NK-92 (cell line): ENCODE results near the gene EDC3.
"Not testable (repeated sequence)": the region's sequence is repeated elsewhere in the genome, so short reads cannot be mapped to it uniquely, and the experiment has no call there.

Experiments
- DNase-seq: peaks from one replicate; lab custom pipeline; 2025; ENCODE audit not compliant: unreplicated experiment; lab: John Stamatoyannopoulos, UW

EDC3 gene

DNA sequence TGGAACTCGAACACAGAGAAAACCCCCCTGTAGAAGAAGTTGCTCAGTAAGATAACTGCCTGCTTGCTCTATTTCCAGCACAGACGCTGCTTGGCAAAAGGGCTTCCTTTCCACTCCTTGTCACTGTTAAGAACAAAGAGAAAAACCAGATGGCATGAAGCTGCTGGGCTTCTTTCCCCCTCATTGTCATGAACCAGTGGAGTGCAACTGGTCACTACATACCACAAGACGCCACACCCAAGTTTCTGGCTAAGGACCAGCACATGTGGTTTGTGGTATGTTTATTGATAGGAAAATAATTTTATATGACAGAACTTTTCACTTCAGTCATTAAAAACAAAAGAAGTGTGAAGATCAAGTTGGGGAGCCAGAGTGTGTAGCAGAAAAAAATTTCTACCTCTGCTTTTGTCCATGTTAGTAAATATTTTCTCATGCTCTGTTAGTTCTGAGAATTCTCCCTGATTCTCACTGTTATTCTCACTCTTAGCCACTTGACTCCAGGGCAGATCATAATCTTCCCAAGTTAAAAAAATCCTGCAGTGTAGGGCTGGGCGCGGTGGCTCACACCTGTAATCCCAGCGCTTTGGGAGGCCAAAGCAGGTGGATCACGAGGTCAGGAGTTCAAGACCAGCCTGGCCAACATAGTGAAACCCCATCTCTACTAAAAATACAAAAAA, 42.3 kb downstream of the EDC3 start:
- DNase-seq: no peak

DNA sequence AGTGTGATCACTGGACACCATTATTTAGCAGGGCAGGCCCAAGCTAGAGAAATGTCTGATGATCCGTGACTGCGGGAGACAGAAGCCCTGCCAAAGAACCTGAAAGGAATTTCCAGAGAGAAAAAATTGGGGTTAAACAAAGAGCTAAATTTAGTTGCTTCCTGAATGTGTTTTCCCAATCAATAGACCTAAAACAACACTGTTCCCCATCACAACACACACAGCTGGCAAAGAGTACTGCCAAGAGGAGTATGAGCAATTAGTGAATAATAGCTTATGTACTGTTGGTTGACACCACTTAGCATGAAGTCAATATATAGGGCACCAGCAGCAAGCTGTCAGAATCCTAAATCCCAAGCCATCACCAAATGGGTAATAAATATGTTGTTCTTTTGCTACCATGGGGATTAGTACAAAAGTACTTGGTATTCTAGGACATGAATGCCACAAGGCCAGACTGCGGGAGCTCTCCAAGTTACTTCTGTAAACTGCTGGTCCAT, 44.5 kb downstream of the EDC3 start:
- DNase-seq: no peak

DNA sequence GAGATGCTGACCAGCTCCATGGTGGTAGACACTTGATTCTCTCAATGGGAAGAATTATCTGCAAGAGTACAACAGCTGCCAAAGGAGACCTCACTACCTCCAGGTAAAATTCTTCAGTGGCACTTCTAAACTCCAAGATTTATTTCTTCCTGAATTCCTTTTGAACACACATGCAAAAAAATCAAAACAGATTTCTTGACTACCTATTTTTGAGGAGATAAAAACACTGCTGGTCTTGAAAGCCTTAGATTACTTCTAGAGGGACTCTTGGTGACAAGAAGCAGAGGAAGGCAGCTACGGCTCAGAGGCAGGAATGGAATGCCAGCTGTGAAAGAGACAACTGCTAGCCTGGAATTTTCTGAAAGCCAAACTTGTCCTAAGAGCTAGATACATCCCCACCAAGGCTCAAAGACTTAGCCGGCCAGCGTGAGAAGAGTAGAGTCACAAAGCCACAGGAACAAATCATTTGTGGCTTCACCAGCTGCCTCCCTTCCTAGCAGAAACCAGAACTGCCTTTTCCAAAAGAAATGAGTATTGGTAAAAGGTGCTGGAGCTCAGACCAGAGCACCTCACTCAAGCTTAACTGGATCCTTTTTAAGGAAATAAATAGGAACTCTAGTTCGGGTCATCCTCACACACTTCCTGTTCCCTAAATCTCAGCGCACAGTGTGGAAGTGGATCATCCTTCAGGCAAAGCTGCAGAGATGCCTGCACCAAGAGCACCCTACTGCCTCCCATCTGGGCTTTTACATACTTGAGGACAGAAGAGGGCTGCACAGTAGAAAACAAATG, 47.6 kb downstream of the EDC3 start:
- DNase-seq: no peak

GRCh38 chr15:74646480-74646879, 49.3 kb downstream of the EDC3 start:
- no peak for DNase-seq

DNA sequence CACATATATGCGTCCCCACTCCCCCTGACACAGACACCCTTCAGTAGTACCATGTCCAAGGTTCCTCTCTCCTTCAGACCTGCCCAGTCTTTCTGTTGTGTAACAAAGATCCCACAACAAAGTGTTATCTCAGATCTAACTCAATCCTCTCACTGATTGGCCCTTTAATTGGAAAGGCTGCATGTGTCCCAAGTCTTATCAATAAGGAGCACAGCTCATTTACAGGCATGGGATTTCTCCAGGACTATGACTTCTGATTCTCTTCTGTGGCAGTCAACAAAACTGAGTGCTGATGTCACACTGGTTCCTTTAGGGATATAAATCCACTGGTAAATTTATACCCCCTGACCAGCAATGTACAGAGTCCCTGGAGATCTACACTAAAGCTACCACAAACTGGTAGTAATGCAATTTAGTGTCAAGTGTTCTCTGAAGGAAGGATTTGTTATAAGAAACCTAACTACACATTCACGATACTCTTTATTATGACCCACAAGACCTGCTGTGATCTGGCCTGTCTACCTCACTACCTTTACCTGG, 52.1 kb downstream of the EDC3 start:
- DNase-seq: no peak

- no peak for DNase-seq
Observed at GRCh38 chr15:74642734-74643664, 52.8 kb downstream of the EDC3 start.

GRCh38 chr15:74642348-74642733, 53.5 kb downstream of the EDC3 start:
- DNase-seq: no peak

GRCh38 chr15:74641151-74641550, 54.7 kb downstream of the EDC3 start:
- DNase-seq: no peak

DNA sequence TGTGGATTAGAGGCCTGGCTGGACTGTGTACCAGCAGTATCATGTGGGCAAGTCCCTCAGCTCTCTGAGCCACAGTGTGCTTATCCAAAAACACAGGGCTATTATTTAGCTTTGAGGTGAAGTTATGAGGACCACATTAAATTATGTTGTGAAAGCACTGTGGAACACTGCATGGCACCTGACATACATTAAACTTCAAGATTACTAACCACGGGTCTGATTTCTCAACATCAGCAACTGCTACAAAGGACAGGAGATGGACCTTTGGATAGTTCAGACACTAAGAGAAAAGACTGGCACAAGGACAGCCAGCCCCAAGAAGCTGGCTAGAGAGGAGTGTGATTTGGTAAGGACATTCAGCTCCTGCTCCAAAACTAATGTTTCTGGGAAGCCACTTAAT, 58.8 kb downstream of the EDC3 start:
- DNase-seq: no peak

- peak; percentile 10 for DNase-seq
Observed at GRCh38 chr15:74635228-74635627, 60.6 kb downstream of the EDC3 start.

GRCh38 chr15:74633781-74634180, 62.0 kb downstream of the EDC3 start:
- no peak for DNase-seq

DNA sequence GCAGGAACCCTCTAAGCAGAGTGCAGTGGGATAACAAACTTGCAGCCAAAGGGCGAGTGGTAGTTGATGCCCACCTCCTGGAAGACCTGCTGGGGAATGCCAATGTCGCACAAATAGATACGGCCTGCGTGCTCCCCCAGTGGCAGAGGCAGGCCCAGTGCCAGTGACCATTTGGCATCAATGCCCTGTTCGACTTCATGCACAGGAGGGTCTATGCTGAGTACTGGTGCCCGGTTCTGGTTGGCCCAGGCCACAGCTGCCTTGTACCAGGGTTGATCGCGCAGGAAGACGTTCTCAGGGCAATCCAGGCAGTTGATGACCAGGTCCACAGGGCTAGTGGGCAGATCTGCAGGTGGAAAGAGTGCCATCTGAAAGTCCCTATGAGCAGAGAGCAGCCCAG, 63.2 kb downstream of the EDC3 start:
- DNase-seq: no peak

DNA sequence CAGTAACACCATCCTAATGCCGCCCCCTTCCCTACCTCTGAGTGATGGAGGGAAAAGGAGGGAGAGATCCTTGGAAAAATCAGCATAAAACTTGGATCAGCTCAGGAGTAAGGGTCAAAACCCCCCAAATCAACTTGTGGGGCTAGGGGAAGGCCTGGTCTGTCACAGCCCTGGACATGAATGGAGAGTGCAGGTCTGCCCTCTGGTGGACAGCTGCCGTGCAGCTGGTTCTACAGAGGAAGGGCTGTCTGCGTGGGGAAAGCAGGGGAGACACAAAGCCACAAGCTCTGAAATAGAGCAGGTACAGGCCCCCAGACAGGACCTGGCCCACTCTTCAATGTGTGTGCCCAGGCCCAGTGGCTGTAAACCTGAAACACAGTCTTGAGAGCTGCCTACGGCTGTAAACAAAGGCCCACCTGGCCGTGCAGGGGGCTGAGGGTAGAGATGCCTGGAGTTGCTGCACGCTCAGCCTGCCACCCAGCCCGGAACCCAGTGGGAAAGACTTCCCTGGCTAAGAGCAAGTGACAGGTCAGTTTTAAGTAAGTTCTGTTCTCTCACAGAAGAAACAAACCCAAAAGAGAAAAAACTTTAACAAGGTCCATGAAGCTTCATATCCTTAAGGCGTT, 63.8 kb downstream of the EDC3 start:
- no peak for DNase-seq

DNA sequence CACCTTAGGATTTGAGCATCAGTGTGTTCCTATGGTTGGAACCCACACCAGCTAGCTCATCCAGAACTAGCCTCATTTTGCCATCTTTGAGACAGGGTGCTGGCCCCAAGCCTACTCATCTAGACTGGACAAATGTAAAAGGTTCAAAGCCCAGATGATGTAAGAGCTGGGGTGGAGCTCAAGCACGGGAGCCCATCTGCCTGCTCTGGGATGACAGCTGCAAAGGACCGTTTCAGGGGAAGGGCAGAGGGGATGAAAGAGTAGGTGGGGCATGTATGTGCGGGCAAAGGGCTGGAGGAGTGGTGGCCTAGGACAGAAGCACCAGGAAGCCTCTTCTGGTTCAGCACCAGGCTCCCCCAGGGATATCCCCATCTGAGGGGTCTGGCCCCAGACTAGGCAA, 64.4 kb downstream of the EDC3 start:
- no peak for DNase-seq

GRCh38 chr15:74631087-74631385, 64.8 kb downstream of the EDC3 start:
- DNase-seq: no peak

DNA sequence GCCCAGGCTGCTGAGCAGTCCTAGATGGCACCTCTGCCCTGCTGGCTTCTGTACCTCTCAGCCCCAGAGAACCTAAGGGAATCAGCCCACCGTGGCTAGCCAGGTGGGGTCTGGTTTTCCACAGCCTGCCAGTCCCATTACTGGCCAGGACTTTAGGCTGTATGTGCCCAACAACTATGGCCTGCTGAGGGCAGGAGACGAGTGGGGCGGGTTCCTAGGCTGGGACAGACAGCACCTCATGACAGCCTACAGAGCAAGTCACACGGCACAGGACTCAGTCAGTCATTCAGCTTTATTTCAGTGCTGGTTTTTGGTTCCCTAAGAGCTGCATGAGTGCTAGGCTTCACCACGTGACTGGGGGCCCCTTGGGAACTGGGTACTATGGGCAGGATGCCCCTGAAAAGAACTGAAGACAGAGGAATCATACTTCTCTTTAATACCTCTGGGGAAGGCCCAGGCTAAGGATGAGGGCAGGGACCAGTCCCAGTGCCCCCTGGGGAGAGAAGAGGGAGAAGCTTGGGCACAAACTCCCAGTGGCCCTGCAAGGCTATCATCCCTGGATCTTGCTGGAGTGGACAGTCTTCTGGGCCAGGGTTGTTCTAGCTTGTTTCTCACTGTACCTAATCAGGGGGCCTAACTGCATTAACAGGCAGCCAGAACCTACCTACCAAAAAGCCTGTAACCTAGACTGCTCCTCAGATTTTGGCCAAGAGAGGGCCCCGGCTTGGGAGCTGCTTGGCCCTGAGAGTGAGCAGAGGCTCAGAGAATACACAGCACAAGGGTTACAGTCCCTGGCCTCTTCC, 65.3 kb downstream of the EDC3 start:
- DNase-seq: no peak

GRCh38 chr15:74629696-74630095, 66.1 kb downstream of the EDC3 start:
- DNase-seq: not testable (repeated sequence)

DNA sequence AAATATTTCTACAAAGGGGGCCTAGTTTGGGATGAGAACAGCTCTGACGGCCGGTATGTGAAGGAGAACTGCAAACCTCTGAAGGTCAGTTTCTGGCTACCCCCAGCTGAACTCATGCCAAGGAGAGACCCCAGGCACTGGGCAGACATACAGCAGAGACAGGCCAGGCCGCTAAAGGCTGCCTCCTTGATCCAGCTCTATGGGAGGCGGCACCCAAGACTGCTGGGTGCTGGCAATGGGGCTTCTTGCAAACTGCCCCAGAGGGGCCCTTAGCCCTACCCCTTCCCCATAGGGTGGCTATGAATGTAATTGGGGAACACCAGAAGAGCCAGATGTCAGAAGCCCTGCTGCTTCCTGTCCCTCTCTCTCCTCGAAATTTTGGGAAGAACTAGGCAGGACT, 66.9 kb downstream of the EDC3 start:
- no peak for DNase-seq

DNA sequence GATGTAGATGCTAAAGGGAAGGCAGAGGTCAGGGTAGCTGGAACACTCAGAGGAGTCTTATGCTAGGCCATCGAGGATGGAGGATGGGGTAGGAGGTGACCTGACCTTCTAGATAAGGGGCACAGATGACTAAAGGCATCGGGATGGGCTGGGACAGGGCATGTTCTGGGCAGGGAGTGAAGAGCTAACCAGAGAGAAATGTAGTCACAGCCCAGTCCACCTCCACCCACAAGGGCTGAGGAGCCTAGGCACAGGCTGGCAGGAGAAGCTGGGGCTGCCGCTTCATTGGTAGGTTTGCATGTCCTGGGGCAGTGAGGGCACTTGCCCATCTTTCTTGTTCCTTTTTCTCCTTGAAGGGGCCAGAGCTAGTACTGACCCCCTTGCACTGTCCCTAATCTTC, 67.6 kb downstream of the EDC3 start:
- no peak for DNase-seq

DNA sequence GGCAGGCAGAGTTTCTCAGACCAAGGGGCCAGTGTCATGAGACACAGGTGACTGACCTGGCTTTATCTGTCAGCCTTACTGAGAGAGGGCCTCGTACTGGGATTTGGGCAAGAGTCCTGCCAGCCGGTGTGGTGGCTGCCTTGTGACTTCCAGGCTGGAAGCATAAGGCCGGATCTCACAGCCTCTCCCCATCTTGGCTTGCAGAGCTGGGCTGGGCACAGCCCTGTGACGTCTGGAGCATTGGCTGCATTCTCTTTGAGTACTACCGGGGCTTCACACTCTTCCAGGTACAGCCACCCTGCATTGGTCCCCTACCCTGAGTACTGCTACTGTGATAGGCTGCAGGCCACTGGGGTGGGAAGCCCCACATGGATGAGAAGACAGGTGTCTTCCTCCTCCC, 68.1 kb downstream of the EDC3 start:
- no peak for DNase-seq
